Lower leg skin (tissue), 4 donors: ENCODE measurements around the gene LCP1. TPM values are rescaled to one million over a fixed set of nuclear protein-coding genes. Genes with fewer than 3 reads are reported as not detected.

ENCODE experiments used
- DNase-seq, 2 donors: peaks; one replicate each; pipeline ENCODE4 v3.0.0-alpha.2; 2019; ENCODE audit warnings: low spot score in 2 of 2
- H3K4me3 ChIP-seq: fragments of 200-600 bp; sonication (generic); 2 replicates; pipeline ENCODE4 v1.5.1; 2017; ENCODE audit warnings: mild to moderate bottlenecking, low read depth; ENCODE audit not compliant: poor library complexity, severe bottlenecking
- CTCF ChIP-seq, 3 donors: fragments of 450-650 bp; IDR thresholded peaks; one replicate each; pipeline ENCODE4 v1.5.1; 2016; ENCODE audit warnings: antibody characterized with exemption in 3 of 3, mild to moderate bottlenecking in 3 of 3, moderate library complexity in 2 of 3
- POLR2A ChIP-seq, 2 donors: fragments of 450-650 bp; IDR thresholded peaks; one replicate each; pipeline ENCODE4 v1.6.1; 2016 to 2017; ENCODE audit warnings: antibody characterized with exemption in 2 of 2, mild to moderate bottlenecking in 1 of 2, moderate library complexity in 1 of 2
- WGBS, 2 donors: methylation state at CpG; one replicate each; pipeline ENCODE4 v1.1.5; 2018; 5-methylcytosine and 5-hydroxymethylcytosine counted together
- intact Hi-C: fragments of 100-400 bp; cut with DNase I; formaldehyde crosslinking; loops from one replicate; pipeline ENCODE4 v1.15.0; 2023; ENCODE audit warnings: low total_unique reads
- total RNA-seq, 4 donors: library from RNA; depleted of rRNA; stranded (reverse); fragments of >200 nt; gene quantifications; one replicate each; pipeline ENCODE4 v1.1.0, GENCODE V29; 2016

Gene LCP1
- total RNA-seq, 4 donors from 2014 or later = 21.7 to 45.4 (median 39.0) TPM

DNA sequence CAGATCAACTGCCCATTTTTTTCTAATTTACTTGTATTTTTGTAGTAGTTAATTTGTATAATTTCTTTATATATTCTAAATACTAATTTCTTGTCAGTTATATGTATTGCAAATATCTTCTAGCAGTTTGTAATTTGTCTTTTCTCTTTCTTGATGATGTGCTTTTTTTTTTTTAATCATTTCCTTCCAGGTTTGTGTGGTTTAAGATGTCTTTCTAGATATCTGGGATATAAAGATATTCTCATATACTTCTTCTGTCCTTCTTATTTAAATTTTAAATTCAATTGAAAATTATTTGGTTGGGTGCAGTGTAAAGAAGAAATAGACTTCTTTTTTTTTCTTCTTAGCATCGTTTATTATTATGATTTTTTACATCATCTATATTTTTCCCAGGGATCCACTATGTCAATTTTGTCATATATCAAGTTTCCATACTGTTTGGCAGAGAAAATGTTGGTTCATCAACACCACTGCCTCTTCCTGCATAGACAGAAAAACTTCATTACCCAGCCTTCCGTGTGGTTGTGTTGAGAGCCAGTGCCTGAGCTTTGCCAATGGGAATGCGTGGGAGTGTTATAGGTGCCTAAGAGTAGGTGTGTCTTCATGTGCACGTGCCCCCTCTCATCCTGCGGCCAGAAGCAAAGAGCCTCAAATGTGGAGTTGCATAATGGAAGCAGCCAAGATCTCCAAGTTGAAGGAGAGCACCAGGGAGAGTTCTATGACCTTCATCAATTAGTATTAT, 93.0 kb downstream of the LCP1 start:
- intact Hi-C loops = no loop called here
- TF ChIP-seq CTCF (IDR thresholded peaks at IDR 0.05) (no peak), POLR2A (IDR thresholded peaks at IDR 0.05) (no peak)
- 77 to 85% methylated on average over 5 of the region's 5 CpGs for WGBS, 2 donors
- no peak overlapping the region for H3K4me3 ChIP-seq
- no peak for DNase-seq

- intact Hi-C loops = no loop called here
- no peak overlapping the region for H3K4me3 ChIP-seq
- TF ChIP-seq POLR2A (IDR thresholded peaks at IDR 0.05) (no peak), CTCF (IDR thresholded peaks at IDR 0.05) (no peak)
- no peak for DNase-seq
Observed at GRCh38 chr13:46087481-46087880, 94.5 kb downstream of the LCP1 start.

DNA sequence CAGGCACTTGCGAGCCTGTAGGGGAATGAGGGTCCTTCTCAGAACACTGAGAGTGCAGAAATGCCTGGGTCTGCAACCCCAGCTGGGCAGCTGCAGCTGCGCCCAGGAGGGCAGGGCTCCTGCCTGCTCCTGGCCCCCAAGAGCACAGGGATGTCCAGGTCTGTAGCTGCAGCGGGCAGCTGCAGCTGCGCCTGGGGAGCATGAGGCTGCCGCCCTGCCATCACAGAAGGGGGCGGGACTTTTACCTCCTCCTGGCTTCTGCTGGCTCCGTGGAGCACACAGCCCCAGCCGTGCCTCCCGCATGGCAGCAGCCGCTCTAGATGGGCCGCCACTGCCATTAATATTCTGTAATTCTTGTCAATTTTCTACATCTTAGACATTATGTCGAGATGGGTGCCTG, 95.0 kb downstream of the LCP1 start:
- WGBS, 2 donors = 93 to 94% methylated on average over 9 to 10 of the region's 12 CpGs
- no peak for DNase-seq
- TF ChIP-seq CTCF (IDR thresholded peaks at IDR 0.05) (no peak), POLR2A (IDR thresholded peaks at IDR 0.05) (no peak)
- no peak overlapping the region for H3K4me3 ChIP-seq
- intact Hi-C loops = no loop called here

DNA sequence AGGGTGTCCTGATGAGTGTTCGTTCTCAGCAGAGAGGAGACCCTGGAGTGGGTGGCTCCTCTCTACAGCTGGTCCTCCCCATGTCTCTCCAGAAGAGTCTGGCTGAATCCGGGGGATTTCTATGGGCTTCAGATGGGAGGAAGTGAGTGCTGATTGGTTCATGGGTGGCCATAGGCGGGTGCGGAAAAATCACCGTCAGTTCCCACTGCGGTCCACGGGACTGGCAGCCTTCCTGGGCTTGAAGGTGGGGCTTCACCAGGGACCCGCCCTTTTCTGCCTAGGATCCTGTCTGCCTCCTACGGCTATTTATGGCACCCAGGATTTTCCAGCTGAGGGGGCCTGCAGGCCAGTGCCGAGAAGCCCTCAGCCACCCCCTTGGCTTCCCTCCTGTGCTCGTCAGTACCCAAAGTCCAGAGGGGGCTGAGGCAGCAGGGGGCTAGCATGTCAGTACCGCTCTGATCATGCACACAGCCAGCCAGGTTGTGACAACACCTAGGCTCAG, 95.5 kb downstream of the LCP1 start:
- TF ChIP-seq POLR2A (IDR thresholded peaks at IDR 0.05) (no peak), CTCF (IDR thresholded peaks at IDR 0.05) (no peak)
- DNase-seq = no peak
- 80 to 89% methylated on average over 10 to 12 of the region's 12 CpGs for WGBS, 2 donors
- intact Hi-C loops = no loop called here
- no peak overlapping the region for H3K4me3 ChIP-seq

DNA sequence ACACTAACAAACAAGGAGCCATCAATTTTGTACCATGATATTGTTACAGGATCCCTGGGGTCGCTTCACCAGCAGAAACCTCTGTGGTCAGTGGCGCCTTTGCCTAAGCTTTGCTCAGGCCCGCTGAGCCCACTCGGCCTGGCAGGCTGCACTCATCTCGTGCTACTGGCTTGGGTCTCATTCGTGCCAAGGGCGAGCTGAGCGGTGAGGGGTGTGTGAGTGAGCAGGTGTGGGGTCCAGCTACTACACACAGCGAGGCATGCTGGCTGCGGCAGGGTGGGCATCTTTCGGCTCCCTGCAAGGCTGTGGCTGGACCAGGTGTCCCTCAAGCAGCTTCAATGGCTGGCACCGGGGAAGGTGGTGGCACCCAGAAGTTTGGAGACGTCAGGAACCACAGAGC, 96.2 kb downstream of the LCP1 start:
- H3K4me3 ChIP-seq = no peak overlapping the region
- TF ChIP-seq POLR2A (IDR thresholded peaks at IDR 0.05) (no peak), CTCF (IDR thresholded peaks at IDR 0.05) (no peak)
- DNase-seq = no peak
- 93% methylated on average over 11 to 13 of the region's 13 CpGs for WGBS, 2 donors
- intact Hi-C loops = no loop called here

DNA sequence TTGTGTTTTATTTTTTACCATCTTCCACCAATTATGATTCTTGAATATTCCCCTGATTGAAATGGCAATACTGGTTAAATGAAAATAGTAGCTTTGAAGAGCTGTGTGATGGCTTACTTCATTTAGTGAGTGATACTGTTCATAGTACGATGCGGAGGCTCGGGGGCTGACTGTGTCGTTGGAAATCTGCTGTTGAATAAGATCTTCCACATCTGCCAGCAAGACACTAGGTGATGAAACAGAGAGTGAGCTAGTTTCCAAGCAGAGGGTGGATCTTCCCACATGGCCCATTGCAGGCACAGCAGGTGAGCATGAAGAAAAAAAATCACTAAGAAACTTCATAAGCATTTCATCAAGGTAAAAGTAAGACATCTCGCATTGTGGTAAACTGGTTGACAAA, 99.7 kb downstream of the LCP1 start:
- no peak for TF ChIP-seq CTCF (IDR thresholded peaks at IDR 0.05)
- TF ChIP-seq POLR2A (IDR thresholded peaks at IDR 0.05) = no peak
- DNase-seq = no peak
- no peak overlapping the region for H3K4me3 ChIP-seq
- intact Hi-C loops = no loop called here
- 84 to 91% methylated on average over 5 of the region's 5 CpGs for WGBS, 2 donors
